Measurements from ENCODE around the gene HEG1.

HEG1 gene

DNA sequence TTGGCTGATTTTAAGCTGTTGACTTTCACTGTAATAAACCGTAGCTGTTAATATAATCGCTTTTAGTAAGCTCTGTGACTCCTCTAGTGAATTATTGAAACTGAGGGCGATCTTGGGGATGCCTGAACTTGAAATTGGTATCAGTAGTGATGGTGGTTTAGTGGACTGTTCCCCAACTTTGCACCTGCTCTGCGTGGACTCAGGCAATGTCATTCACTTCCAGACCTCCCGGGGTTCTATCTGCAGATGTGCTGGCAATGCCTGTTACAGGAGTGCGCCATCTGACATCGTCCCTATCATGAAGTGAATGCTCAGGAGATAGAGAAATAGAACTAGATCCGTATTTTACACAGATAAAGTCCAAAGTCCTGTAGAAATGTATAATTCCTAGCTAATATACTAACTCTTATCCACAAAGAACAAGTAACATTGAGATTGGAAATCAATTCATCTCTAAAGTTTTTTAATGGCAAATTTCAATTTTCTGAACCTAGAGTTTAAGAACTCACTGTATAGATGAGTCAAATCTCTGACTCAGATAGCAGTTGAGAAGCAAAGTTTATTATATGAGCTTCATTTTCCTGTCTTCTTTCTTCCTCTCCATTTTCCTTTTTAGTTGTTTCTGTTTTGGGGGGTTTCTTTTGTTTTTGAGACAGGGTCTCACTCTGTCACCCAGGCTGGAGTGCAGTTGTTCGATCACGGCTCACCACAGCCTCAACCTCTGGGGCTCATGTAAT, 51.8 kb downstream of the HEG1 start:
- TF ChIP-seq TAF1 (IDR thresholded peaks at IDR 0.05; ENCODE audit: low read depth) (no peak), EGR1 (IDR thresholded peaks at IDR 0.05) (no peak), TEAD4 (IDR thresholded peaks at IDR 0.05) (no peak), CEBPB (IDR thresholded peaks at IDR 0.05) (no peak)
- TF ChIP-seq, protein P1, sequence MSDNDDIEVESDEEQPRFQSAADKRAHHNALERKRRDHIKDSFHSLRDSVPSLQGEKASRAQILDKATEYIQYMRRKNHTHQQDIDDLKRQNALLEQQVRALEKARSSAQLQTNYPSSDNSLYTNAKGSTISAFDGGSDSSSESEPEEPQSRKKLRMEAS (IDR thresholded peaks at IDR 0.05) = no peak
- TF ChIP-seq, protein P2, sequence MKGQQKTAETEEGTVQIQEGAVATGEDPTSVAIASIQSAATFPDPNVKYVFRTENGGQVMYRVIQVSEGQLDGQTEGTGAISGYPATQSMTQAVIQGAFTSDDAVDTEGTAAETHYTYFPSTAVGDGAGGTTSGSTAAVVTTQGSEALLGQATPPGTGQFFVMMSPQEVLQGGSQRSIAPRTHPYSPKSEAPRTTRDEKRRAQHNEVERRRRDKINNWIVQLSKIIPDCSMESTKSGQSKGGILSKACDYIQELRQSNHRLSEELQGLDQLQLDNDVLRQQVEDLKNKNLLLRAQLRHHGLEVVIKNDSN (IDR thresholded peaks at IDR 0.05) = no peak

DNA sequence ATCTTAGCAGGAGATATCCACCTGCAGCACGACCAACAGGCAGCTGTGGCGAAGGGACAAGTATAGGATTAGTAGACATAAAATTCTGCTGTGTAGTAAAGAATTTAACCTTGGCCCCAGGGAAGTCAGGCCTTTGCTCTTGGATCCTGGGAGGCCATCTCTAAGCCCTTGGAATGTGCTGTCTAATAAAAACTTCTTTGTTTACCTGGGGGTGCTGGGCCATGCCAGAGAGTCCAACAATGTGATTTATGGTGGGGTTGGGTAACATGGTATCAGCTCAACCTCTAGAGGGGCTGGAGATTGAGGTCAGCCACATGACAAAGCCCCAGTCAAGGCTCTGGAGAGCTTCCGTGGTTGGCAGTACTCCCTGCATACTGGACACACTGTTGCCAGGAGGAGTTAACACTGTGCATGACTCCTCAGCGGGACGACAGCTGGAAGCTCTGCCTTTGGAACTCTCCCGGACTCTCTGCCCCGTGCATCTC, 52.4 kb downstream of the HEG1 start:
- TF ChIP-seq NFIC (IDR thresholded peaks at IDR 0.05) (no peak), CEBPB (IDR thresholded peaks at IDR 0.05) (peak; percentile 61; the same call in 1 of the 2 replicates), EGR1 (IDR thresholded peaks at IDR 0.05) (no peak), TCF12 (IDR thresholded peaks at IDR 0.05; ENCODE audit: low read depth) (no peak), FOXM1 (IDR thresholded peaks at IDR 0.05; ENCODE audit: borderline replicate concordance, low read depth) (no peak), CREB1 (IDR thresholded peaks at IDR 0.05; ENCODE audit: low read depth) (no peak), TAF1 (IDR thresholded peaks at IDR 0.05; ENCODE audit: low read depth) (no peak), EP300 (IDR thresholded peaks at IDR 0.05; ENCODE audit: borderline replicate concordance) (peak; percentile 43; the same call in 1 of the 2 replicates), YY1 (IDR thresholded peaks at IDR 0.05; ENCODE audit: low read depth) (no peak), TEAD4 (IDR thresholded peaks at IDR 0.05) (peak; percentile 75), ZBTB7A (IDR thresholded peaks at IDR 0.05; ENCODE audit: low read depth) (no peak), RAD21 (IDR thresholded peaks at IDR 0.05; ENCODE audit: low read depth) (no peak)
- TF ChIP-seq, protein P1 (IDR thresholded peaks at IDR 0.05) = no peak
- TF ChIP-seq, protein P2 (IDR thresholded peaks at IDR 0.05) = no peak
- TF ChIP-seq, protein P3, sequence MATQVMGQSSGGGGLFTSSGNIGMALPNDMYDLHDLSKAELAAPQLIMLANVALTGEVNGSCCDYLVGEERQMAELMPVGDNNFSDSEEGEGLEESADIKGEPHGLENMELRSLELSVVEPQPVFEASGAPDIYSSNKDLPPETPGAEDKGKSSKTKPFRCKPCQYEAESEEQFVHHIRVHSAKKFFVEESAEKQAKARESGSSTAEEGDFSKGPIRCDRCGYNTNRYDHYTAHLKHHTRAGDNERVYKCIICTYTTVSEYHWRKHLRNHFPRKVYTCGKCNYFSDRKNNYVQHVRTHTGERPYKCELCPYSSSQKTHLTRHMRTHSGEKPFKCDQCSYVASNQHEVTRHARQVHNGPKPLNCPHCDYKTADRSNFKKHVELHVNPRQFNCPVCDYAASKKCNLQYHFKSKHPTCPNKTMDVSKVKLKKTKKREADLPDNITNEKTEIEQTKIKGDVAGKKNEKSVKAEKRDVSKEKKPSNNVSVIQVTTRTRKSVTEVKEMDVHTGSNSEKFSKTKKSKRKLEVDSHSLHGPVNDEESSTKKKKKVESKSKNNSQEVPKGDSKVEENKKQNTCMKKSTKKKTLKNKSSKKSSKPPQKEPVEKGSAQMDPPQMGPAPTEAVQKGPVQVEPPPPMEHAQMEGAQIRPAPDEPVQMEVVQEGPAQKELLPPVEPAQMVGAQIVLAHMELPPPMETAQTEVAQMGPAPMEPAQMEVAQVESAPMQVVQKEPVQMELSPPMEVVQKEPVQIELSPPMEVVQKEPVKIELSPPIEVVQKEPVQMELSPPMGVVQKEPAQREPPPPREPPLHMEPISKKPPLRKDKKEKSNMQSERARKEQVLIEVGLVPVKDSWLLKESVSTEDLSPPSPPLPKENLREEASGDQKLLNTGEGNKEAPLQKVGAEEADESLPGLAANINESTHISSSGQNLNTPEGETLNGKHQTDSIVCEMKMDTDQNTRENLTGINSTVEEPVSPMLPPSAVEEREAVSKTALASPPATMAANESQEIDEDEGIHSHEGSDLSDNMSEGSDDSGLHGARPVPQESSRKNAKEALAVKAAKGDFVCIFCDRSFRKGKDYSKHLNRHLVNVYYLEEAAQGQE (IDR thresholded peaks at IDR 0.05; ENCODE audit: low read depth) = no peak

DNA sequence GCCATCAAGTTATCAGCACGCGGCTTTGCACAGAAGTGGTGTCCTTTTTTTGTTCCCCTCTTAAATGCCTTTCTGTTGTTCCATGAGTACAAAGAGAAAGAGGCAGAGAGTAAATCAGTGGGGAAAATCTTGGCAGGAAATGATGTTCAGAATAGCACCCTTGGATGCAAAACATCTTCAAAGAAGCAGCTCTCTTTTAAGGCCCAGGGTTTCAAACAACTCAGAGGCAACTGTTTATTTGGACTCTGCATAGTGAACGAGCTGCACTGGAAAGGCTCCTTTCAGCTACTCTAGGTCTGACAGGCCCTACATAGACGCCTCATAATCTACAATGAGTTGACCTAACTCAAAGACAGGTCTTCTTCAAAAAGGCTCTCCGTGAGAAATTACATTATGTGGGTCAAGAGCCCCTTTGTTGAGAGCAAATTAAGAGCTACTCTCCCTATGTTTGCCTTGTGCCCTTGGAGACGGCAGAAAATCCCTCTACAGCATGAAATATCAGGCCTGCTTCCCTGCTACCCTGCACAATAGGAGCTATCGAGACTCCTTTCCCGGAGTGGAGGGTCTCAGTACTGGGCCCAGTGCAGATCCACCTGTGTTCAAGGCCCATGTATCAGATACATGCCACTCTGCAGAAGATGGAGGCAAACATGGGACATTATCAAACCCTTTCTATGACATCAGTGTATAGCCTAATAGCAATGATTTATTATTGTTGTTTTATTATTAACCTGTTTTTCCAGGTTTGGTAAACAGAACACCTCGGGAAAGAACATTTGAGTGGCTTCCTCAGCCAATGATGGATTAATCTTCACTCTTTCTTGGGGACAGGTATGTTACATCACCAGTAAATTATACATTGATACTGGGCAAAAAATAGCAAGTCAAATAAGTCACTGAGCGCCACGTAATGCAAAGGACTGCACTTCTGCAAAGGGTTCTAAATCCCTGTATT, 53.1 kb downstream of the HEG1 start:
- TF ChIP-seq, protein P1 (IDR thresholded peaks at IDR 0.05) = no peak
- TF ChIP-seq YY1 (IDR thresholded peaks at IDR 0.05; ENCODE audit: low read depth) (no peak), EP300 (IDR thresholded peaks at IDR 0.05; ENCODE audit: borderline replicate concordance) (no peak; the same call in 1 of the 2 replicates), ZBTB7A (IDR thresholded peaks at IDR 0.05; ENCODE audit: low read depth) (no peak), TEAD4 (IDR thresholded peaks at IDR 0.05) (no peak), NFIC (IDR thresholded peaks at IDR 0.05) (no peak), CEBPB (IDR thresholded peaks at IDR 0.05) (no peak), FOXM1 (IDR thresholded peaks at IDR 0.05; ENCODE audit: borderline replicate concordance, low read depth) (no peak), TAF1 (IDR thresholded peaks at IDR 0.05; ENCODE audit: low read depth) (no peak)
- TF ChIP-seq, protein P2 (IDR thresholded peaks at IDR 0.05) = no peak
- TF ChIP-seq, protein P3 (IDR thresholded peaks at IDR 0.05; ENCODE audit: low read depth) = no peak

DNA sequence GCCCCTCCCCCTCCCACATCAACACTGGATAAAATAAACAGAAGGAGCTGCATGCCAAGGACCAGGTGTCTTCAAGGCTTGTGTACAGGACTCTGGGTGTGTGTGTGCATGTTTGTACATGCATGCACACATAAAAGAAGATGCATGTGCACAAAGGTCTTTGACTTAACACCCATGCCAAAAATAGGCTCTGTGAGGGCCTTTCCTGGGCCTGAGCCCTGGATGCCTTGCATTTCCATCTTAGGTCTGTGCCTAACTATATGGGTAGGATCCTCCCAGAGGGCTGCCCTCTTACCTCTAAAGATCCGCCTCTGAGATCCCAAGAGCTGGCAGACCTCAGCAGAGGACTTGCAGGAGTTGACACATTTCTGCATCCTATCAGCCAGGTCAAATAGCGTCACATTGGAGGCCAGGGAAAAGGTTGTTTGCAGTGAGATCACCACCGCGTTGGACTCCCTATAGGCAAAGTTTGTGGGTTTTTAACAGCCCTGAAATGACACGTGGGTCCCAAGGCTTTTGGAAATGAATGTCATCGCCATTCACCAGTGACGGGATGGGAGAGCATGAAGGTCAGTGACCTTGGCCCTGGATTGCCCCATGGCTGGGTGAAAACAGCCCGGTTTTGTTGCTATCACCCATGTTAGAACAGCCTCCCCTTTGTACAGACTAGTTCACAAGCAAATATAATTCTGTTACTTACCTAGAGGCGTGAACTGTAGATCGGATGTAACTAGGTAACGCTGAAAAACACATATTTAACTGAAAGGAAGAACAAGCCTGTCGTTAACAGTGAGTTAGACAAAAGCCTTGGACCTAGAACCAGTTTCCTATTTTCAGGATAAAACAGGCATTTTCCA, 54.0 kb downstream of the HEG1 start:
- TF ChIP-seq, protein P3 (IDR thresholded peaks at IDR 0.05; ENCODE audit: low read depth) = no peak
- TF ChIP-seq RAD21 (IDR thresholded peaks at IDR 0.05; ENCODE audit: low read depth) (no peak), TEAD4 (IDR thresholded peaks at IDR 0.05) (no peak), ZBTB7A (IDR thresholded peaks at IDR 0.05; ENCODE audit: low read depth) (no peak), EGR1 (IDR thresholded peaks at IDR 0.05) (no peak), CEBPB (IDR thresholded peaks at IDR 0.05) (no peak), TAF1 (IDR thresholded peaks at IDR 0.05; ENCODE audit: low read depth) (no peak), YY1 (IDR thresholded peaks at IDR 0.05; ENCODE audit: low read depth) (no peak), FOXM1 (IDR thresholded peaks at IDR 0.05; ENCODE audit: borderline replicate concordance, low read depth) (no peak), TCF12 (IDR thresholded peaks at IDR 0.05; ENCODE audit: low read depth) (no peak), CREB1 (IDR thresholded peaks at IDR 0.05; ENCODE audit: low read depth) (no peak), EP300 (IDR thresholded peaks at IDR 0.05; ENCODE audit: borderline replicate concordance) (no peak), NFIC (IDR thresholded peaks at IDR 0.05) (no peak)
- TF ChIP-seq, protein P1 (IDR thresholded peaks at IDR 0.05) = no peak
- TF ChIP-seq, protein P2 (IDR thresholded peaks at IDR 0.05) = no peak
